PC-3 (cell line): Measurements from ENCODE around the gene WWP2. TPM values are rescaled to one million over a fixed set of nuclear protein-coding genes. Genes with fewer than 3 reads are reported as not detected.

Experiments
- ATAC-seq: fragments of 200-7000 bp; cut with Tn5 transposase; 2 replicates; pipeline ENCODE4 v1.9.1; 2020; ENCODE audit warnings: mild to moderate bottlenecking, moderate library complexity
- BruUV-seq: library from RNA; stranded (reverse); fragments of 400-500 nt; replicated peaks from 2 replicates; lab custom pipeline; 2021; lab: Mats Ljungman, UMichigan
- CTCF ChIA-PET: fragments of 300-600 bp; sonication (Branson Sonifier 250); formaldehyde crosslinking; loops from one replicate; lab custom pipeline; 2022; ENCODE audit warnings: antibody characterized with exemption; lab: Charles Lee
- POLR2A ChIA-PET: fragments of 300-600 bp; sonication (Branson Sonifier 250); formaldehyde crosslinking; loops from one replicate; lab custom pipeline; 2022; ENCODE audit warnings: antibody characterized with exemption; ENCODE audit not compliant: unreplicated experiment; lab: Charles Lee
- DNase-seq: peaks from one replicate; pipeline ENCODE4 v3.0.0-alpha.2; 2015
- H2AFZ ChIP-seq: fragments of 300-600 bp; sonication (generic); 2 replicates; pipeline ENCODE4 v1.6.0; 2016; ENCODE audit warnings: antibody characterized with exemption, low read length
- H3F3A ChIP-seq: fragments of 300-600 bp; sonication (generic); one replicate; pipeline ENCODE4 v1.6.0; 2017; ENCODE audit warnings: antibody characterized with exemption, low read length, control low read depth, mild to moderate bottlenecking; ENCODE audit not compliant: unreplicated experiment
- H3K27ac ChIP-seq: fragments of 300-600 bp; sonication (generic); 2 replicates; pipeline ENCODE4 v1.5.1; 2016; ENCODE audit warnings: mild to moderate bottlenecking, low read length
- H3K27me3 ChIP-seq: fragments of 300-600 bp; sonication (generic); 2 replicates; pipeline ENCODE4 v1.6.1; 2016; ENCODE audit warnings: low read length, mixed read lengths
- H3K36me3 ChIP-seq: fragments of 300-600 bp; sonication (generic); 2 replicates; pipeline ENCODE4 v1.6.1; 2016; ENCODE audit warnings: low read depth, mixed run types, low read length, mixed read lengths
- H3K4me1 ChIP-seq: fragments of 300-600 bp; sonication (generic); 2 replicates; pipeline ENCODE4 v1.5.1; 2016; ENCODE audit warnings: low read length; ENCODE audit not compliant: insufficient read depth
- H3K4me2 ChIP-seq: fragments of 300-600 bp; sonication (generic); 2 replicates; pipeline ENCODE4 v1.6.0; 2016; ENCODE audit warnings: low read length
- H3K4me3 ChIP-seq: fragments of 300-600 bp; sonication (generic); 2 replicates; pipeline ENCODE4 v1.5.1; 2016; ENCODE audit warnings: mild to moderate bottlenecking, low read length, mixed read lengths
- H3K79me2 ChIP-seq: fragments of 300-600 bp; sonication (generic); 2 replicates; pipeline ENCODE4 v1.6.1; 2017; ENCODE audit warnings: low read length, mixed read lengths
- H3K9ac ChIP-seq: fragments of 300-600 bp; sonication (generic); 2 replicates; pipeline ENCODE4 v1.6.0; 2016; ENCODE audit warnings: mild to moderate bottlenecking, low read length
- H3K9me2 ChIP-seq: fragments of 300-600 bp; sonication (generic); replicated peaks from 2 replicates; pipeline ENCODE4 v1.6.1; 2016; ENCODE audit warnings: mixed run types, low read length, mixed read lengths
- H3K9me3 ChIP-seq: fragments of 300-600 bp; sonication (generic); 2 replicates; pipeline ENCODE4 v1.6.1; 2016; ENCODE audit warnings: low read length, mixed read lengths
- H4K20me1 ChIP-seq: fragments of 300-600 bp; sonication (generic); 2 replicates; pipeline ENCODE4 v1.6.1; 2016; ENCODE audit warnings: low read length, mixed read lengths
- EZH2 ChIP-seq: fragments of 300-600 bp; sonication (generic); IDR thresholded peaks from one replicate; pipeline ENCODE4 v1.6.1; 2017; ENCODE audit warnings: antibody characterized with exemption, mild to moderate bottlenecking, low read length; ENCODE audit not compliant: unreplicated experiment
- EZH2phosphoT487 ChIP-seq: fragments of 300-600 bp; sonication (generic); IDR thresholded peaks from 2 replicates; pipeline ENCODE4 v1.6.1; 2018; ENCODE audit warnings: mild to moderate bottlenecking, antibody characterized with exemption, low read length, borderline replicate concordance
- intact Hi-C: fragments of 100-400 bp; cut with micrococcal nuclease; formaldehyde crosslinking; loops from 2 replicates; pipeline ENCODE4 v1.9.0; 2023
- total RNA-seq: library from RNA; depleted of rRNA; stranded (reverse); fragments of >200 nt; gene quantifications from 2 replicates; pipeline ENCODE4 v1.2.3, GENCODE V29; 2014
- TF ChIP-seq, protein P1 (sequence below): fragments of 300-600 bp; sonication (generic); conservative IDR thresholded peaks from 2 replicates; pipeline ENCODE4 v1.5.1; 2017; ENCODE audit warnings: antibody characterized with exemption, low read depth, mild to moderate bottlenecking, low read length

Gene WWP2
- total RNA-seq, 1 experiment from 2014 or later = 15.8 TPM

DNA sequence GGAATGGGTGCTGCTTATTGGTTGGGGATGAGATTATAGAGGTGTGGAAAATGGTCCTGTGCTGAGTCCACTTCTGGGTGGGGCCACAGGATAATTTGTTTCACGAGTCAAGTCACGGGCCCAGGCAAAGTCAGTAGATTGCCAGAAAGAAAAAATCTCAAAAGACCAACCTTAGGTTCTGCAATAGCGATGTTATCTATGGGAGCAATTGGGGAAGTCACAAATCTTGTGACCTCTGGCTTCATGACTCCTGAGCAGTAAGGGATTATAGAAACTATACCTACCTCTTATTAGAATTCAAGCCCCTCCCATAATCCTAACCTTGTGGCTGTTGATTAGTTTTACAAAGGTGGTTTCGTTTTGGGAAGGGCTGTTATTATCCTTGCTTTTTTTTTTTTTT lies 31.4 kb downstream of the WWP2 start:
- no peak for DNase-seq
- no peak for ATAC-seq
- Histone ChIP-seq H3K4me2 (no peak overlapping the region), H3K9ac (no peak overlapping the region), H3K79me2 (no peaks in the 10 kb centered on the region), H2AFZ (no peak overlapping the region), H3K4me3 (no peak overlapping the region), H3K27ac (no peak overlapping the region), H3K27me3 (no peaks in the 10 kb centered on the region), H4K20me1 (no peaks in the 10 kb centered on the region), H3F3A (no peaks in the 10 kb centered on the region), H3K9me3 (no peaks in the 10 kb centered on the region), H3K4me1 (no peaks in the 10 kb centered on the region), H3K36me3 (no peaks in the 10 kb centered on the region), H3K9me2 (no peaks in the 10 kb centered on the region)
- intact Hi-C loops = no loop called here
- ChIA-PET POLR2A (no interaction called here), CTCF (no interaction called here)
- TF ChIP-seq EZH2 (no peak), EZH2phosphoT487 (no peak)
- TF ChIP-seq, protein P1, sequence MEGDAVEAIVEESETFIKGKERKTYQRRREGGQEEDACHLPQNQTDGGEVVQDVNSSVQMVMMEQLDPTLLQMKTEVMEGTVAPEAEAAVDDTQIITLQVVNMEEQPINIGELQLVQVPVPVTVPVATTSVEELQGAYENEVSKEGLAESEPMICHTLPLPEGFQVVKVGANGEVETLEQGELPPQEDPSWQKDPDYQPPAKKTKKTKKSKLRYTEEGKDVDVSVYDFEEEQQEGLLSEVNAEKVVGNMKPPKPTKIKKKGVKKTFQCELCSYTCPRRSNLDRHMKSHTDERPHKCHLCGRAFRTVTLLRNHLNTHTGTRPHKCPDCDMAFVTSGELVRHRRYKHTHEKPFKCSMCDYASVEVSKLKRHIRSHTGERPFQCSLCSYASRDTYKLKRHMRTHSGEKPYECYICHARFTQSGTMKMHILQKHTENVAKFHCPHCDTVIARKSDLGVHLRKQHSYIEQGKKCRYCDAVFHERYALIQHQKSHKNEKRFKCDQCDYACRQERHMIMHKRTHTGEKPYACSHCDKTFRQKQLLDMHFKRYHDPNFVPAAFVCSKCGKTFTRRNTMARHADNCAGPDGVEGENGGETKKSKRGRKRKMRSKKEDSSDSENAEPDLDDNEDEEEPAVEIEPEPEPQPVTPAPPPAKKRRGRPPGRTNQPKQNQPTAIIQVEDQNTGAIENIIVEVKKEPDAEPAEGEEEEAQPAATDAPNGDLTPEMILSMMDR = no peak
- BruUV-seq = no TSS peak

DNA sequence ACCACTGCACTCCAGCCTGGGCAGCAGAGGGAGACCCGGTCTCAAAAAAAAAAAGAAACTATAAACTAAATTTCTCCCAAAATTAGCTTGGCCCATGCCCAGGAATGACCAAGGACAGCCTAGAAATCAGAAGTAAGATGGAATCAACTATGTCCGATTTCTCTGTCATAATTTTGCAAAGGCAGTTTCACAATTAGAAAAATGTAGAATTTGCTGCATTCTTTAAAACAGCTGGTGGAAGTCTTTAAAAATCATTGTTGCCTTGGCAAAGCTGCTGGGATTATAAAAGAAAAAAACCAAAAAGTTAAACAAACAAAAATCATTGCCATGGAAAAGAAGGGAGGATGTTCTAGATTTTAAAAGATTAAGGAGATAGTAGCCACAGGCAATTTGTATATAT lies 32.4 kb downstream of the WWP2 start:
- Histone ChIP-seq H3K4me1 (no peaks in the 10 kb centered on the region), H2AFZ (no peak overlapping the region), H3K4me3 (no peak overlapping the region), H3K27ac (no peak overlapping the region), H3K79me2 (no peaks in the 10 kb centered on the region), H3K4me2 (no peak overlapping the region), H3K36me3 (no peaks in the 10 kb centered on the region), H3K9me3 (no peaks in the 10 kb centered on the region), H3K27me3 (no peaks in the 10 kb centered on the region), H3K9me2 (no peaks in the 10 kb centered on the region), H3K9ac (no peak overlapping the region), H4K20me1 (no peaks in the 10 kb centered on the region), H3F3A (no peaks in the 10 kb centered on the region)
- intact Hi-C loops = no loop called here
- ChIA-PET CTCF (interaction anchor here (1.6 kb wide), 1 partner anchor 136 kb away, joined by 7 read pairs; no protein-coding TSS in a partner anchor), POLR2A (no interaction called here)
- DNase-seq (no peak), ATAC-seq (no peak)
- TF ChIP-seq, protein P1 = no peak
- TF ChIP-seq EZH2phosphoT487 = no peak
- TF ChIP-seq EZH2 = no peak
- BruUV-seq = no TSS peak

DNA sequence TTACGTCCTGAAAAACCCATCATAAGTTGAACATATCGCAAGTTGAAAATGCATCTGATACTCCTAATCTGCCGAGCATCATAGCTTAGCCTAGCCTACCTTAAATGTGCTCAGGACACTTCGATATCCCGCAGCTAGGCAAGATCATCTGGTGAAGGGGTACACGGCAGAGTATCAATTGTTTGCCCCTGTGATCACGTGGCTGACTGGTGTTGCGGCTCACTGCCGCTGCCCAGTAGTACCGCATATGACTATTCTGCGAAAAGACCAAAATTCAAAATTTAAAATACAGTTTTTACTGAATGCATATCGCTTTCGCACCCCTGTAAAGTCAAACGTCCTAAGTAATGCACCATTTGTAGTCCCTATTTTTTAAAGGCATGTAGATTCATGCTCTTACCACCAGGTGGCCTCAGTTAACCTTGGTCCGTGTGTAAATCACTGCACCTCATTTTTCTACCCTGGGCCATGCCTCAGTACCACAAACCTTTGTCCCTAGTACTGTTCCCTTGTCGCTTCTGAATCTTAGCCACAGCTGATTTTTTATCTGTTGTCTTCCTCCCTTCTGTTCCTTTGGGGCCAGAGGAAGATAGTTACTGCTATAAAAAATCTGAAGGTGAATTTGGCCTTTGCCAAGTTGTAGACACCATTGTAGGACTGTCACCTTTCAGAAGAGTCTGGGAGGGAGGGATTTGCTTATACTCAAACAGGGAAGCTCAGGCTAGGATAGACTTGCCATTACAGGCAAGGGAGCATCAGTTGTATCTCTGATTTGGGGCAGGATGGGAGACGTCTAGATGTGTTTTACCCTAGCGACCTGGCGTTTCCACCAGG lies 34.4 kb downstream of the WWP2 start:
- Histone ChIP-seq H3K9me2 (no peaks in the 10 kb centered on the region), H2AFZ (0 out of 2 replicates have a peak overlapping the region, but pooled peaks have one; percentile 34), H3K4me2 (peak overlapping the region; percentile 44; the same call in 1 of the 2 replicates), H3K4me1 (no peaks in the 10 kb centered on the region), H3K79me2 (no peaks in the 10 kb centered on the region), H3K27ac (no peak overlapping the region), H3K36me3 (no peaks in the 10 kb centered on the region), H3K4me3 (no peak overlapping the region), H4K20me1 (no peaks in the 10 kb centered on the region), H3K9ac (no peak overlapping the region), H3F3A (no peaks in the 10 kb centered on the region), H3K27me3 (no peaks in the 10 kb centered on the region), H3K9me3 (no peaks in the 10 kb centered on the region)
- BruUV-seq = no TSS peak
- peak; percentile 76 for ATAC-seq
- peak; percentile 67 for DNase-seq
- CTCF ChIA-PET = no interaction called here
- no peak for TF ChIP-seq EZH2phosphoT487
- TF ChIP-seq, protein P1 = peak; percentile 82
- TF ChIP-seq EZH2 = no peak
- POLR2A ChIA-PET = no interaction called here
- intact Hi-C loops = loop anchor here (1.0 kb wide), 2 partner anchors 65 to 134 kb away; no protein-coding TSS in a partner anchor
